ENCODE measurements around the gene SMO.

DNA sequence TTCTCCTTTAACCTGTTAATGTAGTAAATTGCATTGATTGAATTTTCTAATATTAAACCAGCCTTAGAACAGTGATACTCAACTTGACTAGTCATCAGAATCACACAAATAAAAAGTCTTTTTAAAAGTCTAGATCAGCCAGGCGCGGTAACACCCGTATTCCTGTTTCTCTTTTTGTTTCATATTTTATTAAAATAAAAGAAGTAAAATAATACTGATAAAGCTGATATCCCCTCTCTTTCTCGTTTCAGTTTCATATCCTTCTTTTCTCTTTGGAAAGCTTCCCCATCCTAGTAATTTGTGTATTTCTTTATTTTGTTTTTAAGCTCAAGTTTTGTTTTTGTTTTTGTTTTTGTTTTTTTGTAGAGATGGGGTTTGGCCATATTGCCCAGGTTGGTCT, 9.3 kb downstream of the SMO start:
- TF ChIP-seq, protein P1, sequence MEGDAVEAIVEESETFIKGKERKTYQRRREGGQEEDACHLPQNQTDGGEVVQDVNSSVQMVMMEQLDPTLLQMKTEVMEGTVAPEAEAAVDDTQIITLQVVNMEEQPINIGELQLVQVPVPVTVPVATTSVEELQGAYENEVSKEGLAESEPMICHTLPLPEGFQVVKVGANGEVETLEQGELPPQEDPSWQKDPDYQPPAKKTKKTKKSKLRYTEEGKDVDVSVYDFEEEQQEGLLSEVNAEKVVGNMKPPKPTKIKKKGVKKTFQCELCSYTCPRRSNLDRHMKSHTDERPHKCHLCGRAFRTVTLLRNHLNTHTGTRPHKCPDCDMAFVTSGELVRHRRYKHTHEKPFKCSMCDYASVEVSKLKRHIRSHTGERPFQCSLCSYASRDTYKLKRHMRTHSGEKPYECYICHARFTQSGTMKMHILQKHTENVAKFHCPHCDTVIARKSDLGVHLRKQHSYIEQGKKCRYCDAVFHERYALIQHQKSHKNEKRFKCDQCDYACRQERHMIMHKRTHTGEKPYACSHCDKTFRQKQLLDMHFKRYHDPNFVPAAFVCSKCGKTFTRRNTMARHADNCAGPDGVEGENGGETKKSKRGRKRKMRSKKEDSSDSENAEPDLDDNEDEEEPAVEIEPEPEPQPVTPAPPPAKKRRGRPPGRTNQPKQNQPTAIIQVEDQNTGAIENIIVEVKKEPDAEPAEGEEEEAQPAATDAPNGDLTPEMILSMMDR (conservative IDR thresholded peaks at IDR 0.05; ENCODE audit: low read depth in 2 of 2) = no peak
- no peak for TF ChIP-seq POLR2AphosphoS5 (IDR thresholded peaks at IDR 0.05; ENCODE audit: low read depth)
- TF ChIP-seq NANOG (IDR thresholded peaks at IDR 0.05; ENCODE audit: borderline replicate concordance) = no peak
- no peak for TF ChIP-seq EZH2phosphoT487 (IDR thresholded peaks at IDR 0.05; ENCODE audit: unreplicated experiment)
- TF ChIP-seq EZH2 (IDR thresholded peaks at IDR 0.05; ENCODE audit: low read depth, unreplicated experiment) = no peak
- TF ChIP-seq, protein P2, sequence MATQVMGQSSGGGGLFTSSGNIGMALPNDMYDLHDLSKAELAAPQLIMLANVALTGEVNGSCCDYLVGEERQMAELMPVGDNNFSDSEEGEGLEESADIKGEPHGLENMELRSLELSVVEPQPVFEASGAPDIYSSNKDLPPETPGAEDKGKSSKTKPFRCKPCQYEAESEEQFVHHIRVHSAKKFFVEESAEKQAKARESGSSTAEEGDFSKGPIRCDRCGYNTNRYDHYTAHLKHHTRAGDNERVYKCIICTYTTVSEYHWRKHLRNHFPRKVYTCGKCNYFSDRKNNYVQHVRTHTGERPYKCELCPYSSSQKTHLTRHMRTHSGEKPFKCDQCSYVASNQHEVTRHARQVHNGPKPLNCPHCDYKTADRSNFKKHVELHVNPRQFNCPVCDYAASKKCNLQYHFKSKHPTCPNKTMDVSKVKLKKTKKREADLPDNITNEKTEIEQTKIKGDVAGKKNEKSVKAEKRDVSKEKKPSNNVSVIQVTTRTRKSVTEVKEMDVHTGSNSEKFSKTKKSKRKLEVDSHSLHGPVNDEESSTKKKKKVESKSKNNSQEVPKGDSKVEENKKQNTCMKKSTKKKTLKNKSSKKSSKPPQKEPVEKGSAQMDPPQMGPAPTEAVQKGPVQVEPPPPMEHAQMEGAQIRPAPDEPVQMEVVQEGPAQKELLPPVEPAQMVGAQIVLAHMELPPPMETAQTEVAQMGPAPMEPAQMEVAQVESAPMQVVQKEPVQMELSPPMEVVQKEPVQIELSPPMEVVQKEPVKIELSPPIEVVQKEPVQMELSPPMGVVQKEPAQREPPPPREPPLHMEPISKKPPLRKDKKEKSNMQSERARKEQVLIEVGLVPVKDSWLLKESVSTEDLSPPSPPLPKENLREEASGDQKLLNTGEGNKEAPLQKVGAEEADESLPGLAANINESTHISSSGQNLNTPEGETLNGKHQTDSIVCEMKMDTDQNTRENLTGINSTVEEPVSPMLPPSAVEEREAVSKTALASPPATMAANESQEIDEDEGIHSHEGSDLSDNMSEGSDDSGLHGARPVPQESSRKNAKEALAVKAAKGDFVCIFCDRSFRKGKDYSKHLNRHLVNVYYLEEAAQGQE (IDR thresholded peaks at IDR 0.05; ENCODE audit: unreplicated experiment) = no peak
- TF ChIP-seq, protein P3, sequence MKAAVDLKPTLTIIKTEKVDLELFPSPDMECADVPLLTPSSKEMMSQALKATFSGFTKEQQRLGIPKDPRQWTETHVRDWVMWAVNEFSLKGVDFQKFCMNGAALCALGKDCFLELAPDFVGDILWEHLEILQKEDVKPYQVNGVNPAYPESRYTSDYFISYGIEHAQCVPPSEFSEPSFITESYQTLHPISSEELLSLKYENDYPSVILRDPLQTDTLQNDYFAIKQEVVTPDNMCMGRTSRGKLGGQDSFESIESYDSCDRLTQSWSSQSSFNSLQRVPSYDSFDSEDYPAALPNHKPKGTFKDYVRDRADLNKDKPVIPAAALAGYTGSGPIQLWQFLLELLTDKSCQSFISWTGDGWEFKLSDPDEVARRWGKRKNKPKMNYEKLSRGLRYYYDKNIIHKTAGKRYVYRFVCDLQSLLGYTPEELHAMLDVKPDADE (IDR thresholded peaks at IDR 0.05) = no peak
- TF ChIP-seq CREB1 (CRISPR knock-in tag; IDR thresholded peaks at IDR 0.05; ENCODE audit: low read depth) = no peak
- no peak for TF ChIP-seq STAT1 (IDR thresholded peaks at IDR 0.05; ENCODE audit: unreplicated experiment)
- no peak for TF ChIP-seq JUNB (IDR thresholded peaks at IDR 0.05; ENCODE audit: unreplicated experiment)
- TF ChIP-seq ZNF331 (CRISPR knock-in tag; IDR thresholded peaks at IDR 0.05; ENCODE audit: low read depth) = no peak
- TF ChIP-seq ZNF114 (CRISPR knock-in tag; IDR thresholded peaks at IDR 0.05) = no peak
- TF ChIP-seq, protein P4, sequence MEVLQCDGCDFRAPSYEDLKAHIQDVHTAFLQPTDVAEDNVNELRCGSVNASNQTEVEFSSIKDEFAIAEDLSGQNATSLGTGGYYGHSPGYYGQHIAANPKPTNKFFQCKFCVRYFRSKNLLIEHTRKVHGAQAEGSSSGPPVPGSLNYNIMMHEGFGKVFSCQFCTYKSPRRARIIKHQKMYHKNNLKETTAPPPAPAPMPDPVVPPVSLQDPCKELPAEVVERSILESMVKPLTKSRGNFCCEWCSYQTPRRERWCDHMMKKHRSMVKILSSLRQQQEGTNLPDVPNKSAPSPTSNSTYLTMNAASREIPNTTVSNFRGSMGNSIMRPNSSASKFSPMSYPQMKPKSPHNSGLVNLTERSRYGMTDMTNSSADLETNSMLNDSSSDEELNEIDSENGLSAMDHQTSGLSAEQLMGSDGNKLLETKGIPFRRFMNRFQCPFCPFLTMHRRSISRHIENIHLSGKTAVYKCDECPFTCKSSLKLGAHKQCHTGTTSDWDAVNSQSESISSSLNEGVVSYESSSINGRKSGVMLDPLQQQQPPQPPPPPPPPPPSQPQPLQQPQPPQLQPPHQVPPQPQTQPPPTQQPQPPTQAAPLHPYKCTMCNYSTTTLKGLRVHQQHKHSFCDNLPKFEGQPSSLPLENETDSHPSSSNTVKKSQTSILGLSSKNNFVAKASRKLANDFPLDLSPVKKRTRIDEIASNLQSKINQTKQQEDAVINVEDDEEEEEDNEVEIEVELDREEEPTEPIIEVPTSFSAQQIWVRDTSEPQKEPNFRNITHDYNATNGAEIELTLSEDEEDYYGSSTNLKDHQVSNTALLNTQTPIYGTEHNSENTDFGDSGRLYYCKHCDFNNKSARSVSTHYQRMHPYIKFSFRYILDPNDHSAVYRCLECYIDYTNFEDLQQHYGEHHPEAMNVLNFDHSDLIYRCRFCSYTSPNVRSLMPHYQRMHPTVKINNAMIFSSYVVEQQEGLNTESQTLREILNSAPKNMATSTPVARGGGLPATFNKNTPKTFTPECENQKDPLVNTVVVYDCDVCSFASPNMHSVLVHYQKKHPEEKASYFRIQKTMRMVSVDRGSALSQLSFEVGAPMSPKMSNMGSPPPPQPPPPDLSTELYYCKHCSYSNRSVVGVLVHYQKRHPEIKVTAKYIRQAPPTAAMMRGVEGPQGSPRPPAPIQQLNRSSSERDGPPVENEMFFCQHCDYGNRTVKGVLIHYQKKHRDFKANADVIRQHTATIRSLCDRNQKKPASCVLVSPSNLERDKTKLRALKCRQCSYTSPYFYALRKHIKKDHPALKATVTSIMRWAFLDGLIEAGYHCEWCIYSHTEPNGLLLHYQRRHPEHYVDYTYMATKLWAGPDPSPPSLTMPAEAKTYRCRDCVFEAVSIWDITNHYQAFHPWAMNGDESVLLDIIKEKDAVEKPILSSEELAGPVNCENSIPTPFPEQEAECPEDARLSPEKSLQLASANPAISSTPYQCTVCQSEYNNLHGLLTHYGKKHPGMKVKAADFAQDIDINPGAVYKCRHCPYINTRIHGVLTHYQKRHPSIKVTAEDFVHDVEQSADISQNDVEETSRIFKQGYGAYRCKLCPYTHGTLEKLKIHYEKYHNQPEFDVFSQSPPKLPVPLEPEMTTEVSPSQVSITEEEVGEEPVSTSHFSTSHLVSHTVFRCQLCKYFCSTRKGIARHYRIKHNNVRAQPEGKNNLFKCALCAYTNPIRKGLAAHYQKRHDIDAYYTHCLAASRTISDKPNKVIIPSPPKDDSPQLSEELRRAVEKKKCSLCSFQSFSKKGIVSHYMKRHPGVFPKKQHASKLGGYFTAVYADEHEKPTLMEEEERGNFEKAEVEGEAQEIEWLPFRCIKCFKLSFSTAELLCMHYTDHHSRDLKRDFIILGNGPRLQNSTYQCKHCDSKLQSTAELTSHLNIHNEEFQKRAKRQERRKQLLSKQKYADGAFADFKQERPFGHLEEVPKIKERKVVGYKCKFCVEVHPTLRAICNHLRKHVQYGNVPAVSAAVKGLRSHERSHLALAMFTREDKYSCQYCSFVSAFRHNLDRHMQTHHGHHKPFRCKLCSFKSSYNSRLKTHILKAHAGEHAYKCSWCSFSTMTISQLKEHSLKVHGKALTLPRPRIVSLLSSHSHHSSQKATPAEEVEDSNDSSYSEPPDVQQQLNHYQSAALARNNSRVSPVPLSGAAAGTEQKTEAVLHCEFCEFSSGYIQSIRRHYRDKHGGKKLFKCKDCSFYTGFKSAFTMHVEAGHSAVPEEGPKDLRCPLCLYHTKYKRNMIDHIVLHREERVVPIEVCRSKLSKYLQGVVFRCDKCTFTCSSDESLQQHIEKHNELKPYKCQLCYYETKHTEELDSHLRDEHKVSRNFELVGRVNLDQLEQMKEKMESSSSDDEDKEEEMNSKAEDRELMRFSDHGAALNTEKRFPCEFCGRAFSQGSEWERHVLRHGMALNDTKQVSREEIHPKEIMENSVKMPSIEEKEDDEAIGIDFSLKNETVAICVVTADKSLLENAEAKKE (CRISPR knock-in tag; IDR thresholded peaks at IDR 0.05) = no peak

All from GM23338 (cell line).